ENCODE results near the gene PRKN. TPM values are rescaled to one million over a fixed set of nuclear protein-coding genes. Genes with fewer than 3 reads are reported as not detected.

The PRKN gene
- total RNA-seq, 1 donor from 2014 or later: 0.93 TPM

GRCh38 chr6:162154001-162154400, 573.6 kb downstream of the PRKN start:
- DNase-seq (ENCODE audit: extremely low read depth, low read depth, low spot score): no peak

GRCh38 chr6:162153120-162153519, 574.4 kb downstream of the PRKN start:
- no peak for DNase-seq (ENCODE audit: extremely low read depth, low read depth, low spot score)

GRCh38 chr6:162151021-162151665, 576.4 kb downstream of the PRKN start:
- no peak for DNase-seq (ENCODE audit: extremely low read depth, low read depth, low spot score)

- DNase-seq (ENCODE audit: extremely low read depth, low read depth, low spot score): no peak
These were observed 577.3 kb downstream of the PRKN start for GRCh38 chr6:162150295-162150694.

- no peak for DNase-seq (ENCODE audit: extremely low read depth, low read depth, low spot score)
These were observed 577.8 kb downstream of the PRKN start for GRCh38 chr6:162149786-162150185.

- no peak for DNase-seq (ENCODE audit: extremely low read depth, low read depth, low spot score)
These were observed 579.8 kb downstream of the PRKN start for GRCh38 chr6:162147805-162148204.

- DNase-seq (ENCODE audit: extremely low read depth, low read depth, low spot score): no peak
These were observed 580.3 kb downstream of the PRKN start for GRCh38 chr6:162147281-162147680.

GRCh38 chr6:162140251-162140852, 587.2 kb downstream of the PRKN start:
- DNase-seq (ENCODE audit: extremely low read depth, low read depth, low spot score): no peak

GRCh38 chr6:162125659-162126058, 601.9 kb downstream of the PRKN start:
- no peak for DNase-seq (ENCODE audit: extremely low read depth, low read depth, low spot score)

- no peak for DNase-seq (ENCODE audit: extremely low read depth, low read depth, low spot score)
These were observed 602.7 kb downstream of the PRKN start for GRCh38 chr6:162124710-162125435.

- no peak for DNase-seq (ENCODE audit: extremely low read depth, low read depth, low spot score)
These were observed 603.8 kb downstream of the PRKN start for GRCh38 chr6:162123797-162124196.

- DNase-seq (ENCODE audit: extremely low read depth, low read depth, low spot score): no peak
These were observed 608.2 kb downstream of the PRKN start for GRCh38 chr6:162119341-162119740.

GRCh38 chr6:162118706-162119105, 608.9 kb downstream of the PRKN start:
- DNase-seq (ENCODE audit: extremely low read depth, low read depth, low spot score): no peak

- no peak for DNase-seq (ENCODE audit: extremely low read depth, low read depth, low spot score)
These were observed 610.6 kb downstream of the PRKN start for GRCh38 chr6:162116902-162117525.

- no peak for DNase-seq (ENCODE audit: extremely low read depth, low read depth, low spot score)
These were observed 618.0 kb downstream of the PRKN start for GRCh38 chr6:162109480-162110050.

- DNase-seq (ENCODE audit: extremely low read depth, low read depth, low spot score): no peak
These were observed 619.5 kb downstream of the PRKN start for GRCh38 chr6:162108041-162108440.

- DNase-seq (ENCODE audit: extremely low read depth, low read depth, low spot score): no peak
These were observed 627.5 kb downstream of the PRKN start for GRCh38 chr6:162100096-162100495.

GRCh38 chr6:162099685-162100084, 627.9 kb downstream of the PRKN start:
- no peak for DNase-seq (ENCODE audit: extremely low read depth, low read depth, low spot score)

- no peak for DNase-seq (ENCODE audit: extremely low read depth, low read depth, low spot score)
These were observed 634.6 kb downstream of the PRKN start for GRCh38 chr6:162092816-162093502.

- DNase-seq (ENCODE audit: extremely low read depth, low read depth, low spot score): no peak
These were observed 636.8 kb downstream of the PRKN start for GRCh38 chr6:162090734-162091133.

- no peak for DNase-seq (ENCODE audit: extremely low read depth, low read depth, low spot score)
These were observed 639.5 kb downstream of the PRKN start for GRCh38 chr6:162088091-162088490.

Measured in glomerular endothelial cell (primary cell).